SIG-M5 treated with dmso at 0.1 percent for 504 hours (cell line): ENCODE data around the gene RIC3.
A peak's percentile ranks its signal among the peaks of the same experiment; 100 is the strongest.

Source experiments
- DNase-seq: peaks from one replicate; lab custom pipeline; 2025; ENCODE audit not compliant: unreplicated experiment; lab: John Stamatoyannopoulos, UW

The RIC3 gene, protein sequence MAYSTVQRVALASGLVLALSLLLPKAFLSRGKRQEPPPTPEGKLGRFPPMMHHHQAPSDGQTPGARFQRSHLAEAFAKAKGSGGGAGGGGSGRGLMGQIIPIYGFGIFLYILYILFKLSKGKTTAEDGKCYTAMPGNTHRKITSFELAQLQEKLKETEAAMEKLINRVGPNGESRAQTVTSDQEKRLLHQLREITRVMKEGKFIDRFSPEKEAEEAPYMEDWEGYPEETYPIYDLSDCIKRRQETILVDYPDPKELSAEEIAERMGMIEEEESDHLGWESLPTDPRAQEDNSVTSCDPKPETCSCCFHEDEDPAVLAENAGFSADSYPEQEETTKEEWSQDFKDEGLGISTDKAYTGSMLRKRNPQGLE

DNA sequence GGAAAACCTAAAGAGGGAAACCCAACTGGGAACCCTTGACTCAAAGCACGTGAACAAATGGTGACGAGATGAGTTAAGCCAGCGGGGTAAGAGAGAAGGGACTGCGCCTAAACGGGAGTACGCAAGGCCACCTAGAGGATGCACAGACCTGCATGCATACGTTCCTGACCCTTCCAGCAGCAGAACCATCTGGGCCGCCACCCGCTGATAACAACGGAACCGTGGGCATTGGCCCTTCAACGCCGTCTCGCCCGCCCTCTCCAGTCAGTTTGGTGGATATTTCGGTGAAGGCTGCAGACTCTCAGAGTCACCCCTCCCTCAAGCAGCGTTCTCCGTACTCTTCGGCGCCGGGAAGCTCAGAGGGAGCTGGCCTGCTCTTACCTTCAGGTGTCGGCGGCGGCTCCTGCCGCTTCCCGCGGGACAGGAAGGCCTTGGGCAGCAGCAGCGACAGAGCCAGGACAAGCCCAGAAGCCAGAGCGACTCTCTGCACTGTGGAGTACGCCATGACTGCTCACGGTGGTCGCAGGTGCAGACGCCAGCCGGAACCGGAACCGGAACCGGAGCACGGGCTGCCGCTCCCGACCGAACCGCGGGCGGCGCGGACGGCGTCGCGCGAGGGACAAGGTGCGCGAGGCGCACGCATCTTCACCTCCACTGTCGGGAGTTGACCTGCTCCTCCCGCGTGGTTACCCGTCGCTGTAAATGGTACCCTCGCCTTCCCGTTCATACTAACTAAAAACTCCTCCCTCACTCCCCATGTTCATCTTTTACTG lies at the start of gene RIC3:
RIC3 (minus strand) TSS at position 541 of the 773 bp plus-strand sequence; CDS start at position 505, 36 bp downstream.
- DNase-seq = no peak

DNA sequence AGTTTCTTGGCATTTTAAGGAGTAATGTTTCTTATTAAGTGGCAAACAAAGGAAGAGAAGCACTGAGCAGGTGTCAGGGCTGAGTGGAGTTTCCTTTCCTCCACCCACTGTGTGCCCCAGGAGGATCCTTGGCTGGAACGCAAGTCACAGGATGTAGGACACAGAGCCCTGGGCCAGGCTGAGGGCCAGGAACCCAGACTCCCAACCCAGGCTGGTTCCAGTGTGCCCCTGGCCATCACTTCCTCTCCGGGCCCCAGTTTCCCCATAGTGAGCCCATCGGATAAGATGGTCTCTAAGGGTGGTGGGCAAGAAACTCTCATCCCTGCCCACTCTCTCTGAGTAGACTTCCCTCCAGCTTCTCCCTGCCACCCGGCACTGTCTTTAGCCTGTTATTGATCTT lies 49.6 kb upstream of the RIC3 start:
- DNase-seq = no peak

DNA sequence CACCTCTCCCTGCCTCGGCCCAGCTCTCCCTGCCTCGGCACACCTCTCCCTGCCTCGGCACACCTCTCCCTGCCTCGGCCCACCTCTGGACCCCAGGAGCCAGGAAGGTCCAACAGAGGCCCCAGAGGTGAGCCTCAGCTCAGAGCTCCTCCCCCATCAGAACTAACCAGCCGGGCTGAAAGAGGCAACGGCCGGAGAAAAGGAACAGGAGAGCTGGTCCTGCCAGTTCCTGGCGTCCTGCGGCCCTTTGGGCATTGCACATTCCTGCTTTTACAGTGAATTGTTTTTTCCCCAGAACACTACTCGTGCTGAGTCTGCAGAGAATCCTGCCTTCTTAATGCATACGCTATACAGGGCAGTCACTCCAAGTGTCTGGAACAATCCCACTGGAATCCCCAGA lies 49.1 kb upstream of the RIC3 start:
- no peak for DNase-seq

GRCh38 chr11:8217136-8217535 lies 48.3 kb upstream of the RIC3 start:
- DNase-seq = no peak

DNA sequence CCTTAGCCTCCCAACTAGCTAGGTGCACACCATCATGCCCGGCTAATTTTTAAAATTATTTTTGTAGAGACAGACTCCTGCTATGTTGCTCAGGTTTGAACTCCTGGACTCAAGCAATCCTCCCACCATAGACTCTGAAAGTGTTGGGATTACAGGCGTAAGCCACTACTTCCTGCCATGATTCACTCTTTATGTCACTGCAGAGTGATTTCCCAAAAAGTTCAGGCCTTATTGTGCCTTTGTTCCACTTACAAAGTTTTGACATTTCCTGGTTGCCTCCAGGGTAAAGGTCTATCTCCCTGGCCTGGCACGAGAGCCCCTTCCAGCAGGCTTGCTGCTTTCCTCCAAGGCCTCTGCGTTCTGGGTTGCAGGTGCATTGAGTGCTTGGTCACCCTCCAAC lies 44.6 kb upstream of the RIC3 start:
- DNase-seq = no peak

DNA sequence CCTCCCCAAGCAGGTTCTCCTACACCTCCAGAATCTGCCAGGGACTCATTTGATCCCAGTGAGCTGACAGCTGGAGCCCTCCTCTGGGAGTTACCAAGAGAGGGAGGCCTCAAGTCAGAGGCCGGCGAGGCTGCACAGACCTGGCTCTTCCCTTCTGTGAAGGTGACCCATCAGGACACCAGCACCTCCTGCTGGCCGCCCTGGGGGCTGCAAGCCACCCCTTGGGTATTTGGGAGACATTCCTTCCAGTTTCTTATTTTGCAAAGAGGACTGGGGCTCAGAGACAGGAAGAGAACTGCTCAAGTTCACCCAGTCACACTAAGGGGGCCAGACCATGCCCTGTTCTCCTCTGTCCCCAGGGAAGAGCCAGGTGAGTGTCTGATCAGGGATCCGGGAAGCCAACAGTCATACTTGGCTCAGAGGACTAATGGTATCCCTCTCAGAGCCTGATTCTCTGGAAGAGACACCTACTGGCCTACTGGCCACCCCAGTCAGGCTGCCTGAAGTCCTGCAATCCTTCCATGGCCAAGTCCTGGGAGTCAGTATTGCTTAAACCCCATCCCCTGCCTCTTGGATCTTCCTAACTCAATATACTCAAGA lies 40.5 kb upstream of the RIC3 start:
- DNase-seq = no peak

DNA sequence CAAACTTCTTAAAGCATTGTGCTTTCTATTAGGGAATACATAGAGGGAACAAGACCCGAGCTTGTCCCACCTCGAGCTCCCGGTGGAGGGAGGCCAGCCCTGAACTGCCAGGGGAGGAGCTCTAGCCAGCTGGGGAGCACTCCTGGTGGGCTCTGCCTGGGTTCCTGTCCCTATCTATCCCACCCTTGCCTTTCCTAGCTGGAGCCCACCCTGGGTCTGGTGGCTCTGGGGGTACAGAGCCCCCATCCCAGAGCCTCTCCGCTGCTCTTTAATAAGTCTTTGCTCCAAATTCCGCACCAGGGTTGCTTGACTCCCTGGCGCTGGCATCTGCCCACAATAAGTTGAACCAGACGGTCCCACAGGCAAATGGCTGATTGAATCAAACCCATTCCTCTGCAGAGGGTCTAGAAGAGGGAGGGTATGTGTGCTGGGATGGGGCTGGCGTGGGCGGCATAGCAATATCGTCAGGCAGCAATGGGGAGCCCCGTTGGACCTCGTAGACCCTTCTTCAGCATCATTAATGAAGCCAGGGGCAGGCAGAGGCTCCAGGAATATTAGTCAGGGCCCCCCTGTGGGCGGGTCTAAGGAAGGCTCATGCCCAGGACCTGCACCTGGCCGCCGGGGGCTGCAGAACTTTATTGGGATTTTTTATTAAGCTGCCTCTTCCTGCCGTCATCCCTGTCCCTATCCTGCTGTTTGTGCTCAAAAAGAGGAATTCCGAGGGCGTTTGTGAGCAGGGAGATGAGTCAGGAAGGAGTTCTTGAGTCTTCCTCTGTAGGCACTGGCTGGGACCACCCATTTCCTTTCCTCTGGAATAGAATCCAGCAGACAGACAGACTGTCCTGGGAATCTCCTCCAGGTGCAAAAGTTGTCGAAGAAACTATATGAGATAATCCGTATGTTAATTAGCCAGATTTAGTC lies 38.5 kb upstream of the RIC3 start:
- no peak for DNase-seq

- peak; percentile 45 for DNase-seq
Measured at GRCh38 chr11:8206251-8207079, 37.6 kb upstream of the RIC3 start.

DNA sequence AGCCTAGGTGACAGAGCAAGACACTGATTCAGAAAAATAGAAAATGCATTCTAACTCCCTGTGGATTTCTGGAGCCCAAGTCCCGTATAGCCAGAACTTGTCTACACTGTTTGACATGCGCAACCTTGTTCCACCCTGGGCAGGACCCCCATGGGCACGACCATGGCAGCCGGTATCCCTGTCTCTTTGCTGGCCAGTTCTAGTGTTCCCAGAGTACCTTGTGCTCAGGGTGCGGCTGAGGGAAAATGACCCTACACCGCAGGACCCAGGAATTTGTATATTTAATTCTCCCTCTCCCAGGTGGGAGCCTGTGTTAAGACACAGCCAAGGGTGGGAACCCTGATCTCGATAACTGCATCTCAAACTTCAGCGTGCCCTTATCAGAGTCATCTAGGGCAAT lies 36.7 kb upstream of the RIC3 start:
- DNase-seq = no peak

DNA sequence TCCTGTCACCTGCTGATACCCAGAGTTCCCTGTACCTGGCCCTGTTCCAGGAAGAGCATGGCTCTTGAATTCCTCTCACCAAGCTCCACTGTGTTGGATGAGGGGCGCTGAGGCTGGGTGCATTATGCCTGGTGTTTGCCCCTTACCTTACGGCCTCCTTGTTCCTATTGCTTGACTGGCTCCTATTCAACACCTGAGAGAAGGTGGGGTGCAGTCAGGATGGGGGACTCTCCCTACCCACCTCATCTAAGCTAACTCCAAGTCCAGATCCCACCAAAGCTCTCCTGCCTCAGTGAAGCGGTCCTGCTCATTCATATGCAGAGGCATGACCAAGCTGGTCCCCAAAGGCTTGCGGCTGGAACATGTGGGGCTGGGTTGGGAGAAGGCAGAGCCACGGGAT lies 35.8 kb upstream of the RIC3 start:
- DNase-seq = no peak

- no peak for DNase-seq
Measured at GRCh38 chr11:8204025-8204424, 35.2 kb upstream of the RIC3 start.

DNA sequence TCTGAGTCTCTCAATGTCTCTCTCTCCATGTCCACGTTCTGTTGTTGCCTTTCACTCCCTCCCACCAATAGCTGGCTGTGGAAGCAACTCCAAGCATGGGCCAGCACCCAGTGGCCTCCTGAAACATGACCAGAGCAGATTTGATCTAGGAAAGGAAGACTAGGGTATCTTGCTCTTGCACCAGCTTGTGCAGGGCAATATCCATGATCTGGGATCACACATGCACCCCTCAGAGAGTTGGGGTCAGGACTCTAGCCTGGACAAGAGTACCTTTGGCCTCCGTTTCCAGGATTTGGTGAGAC lies 34.5 kb upstream of the RIC3 start:
- no peak for DNase-seq

DNA sequence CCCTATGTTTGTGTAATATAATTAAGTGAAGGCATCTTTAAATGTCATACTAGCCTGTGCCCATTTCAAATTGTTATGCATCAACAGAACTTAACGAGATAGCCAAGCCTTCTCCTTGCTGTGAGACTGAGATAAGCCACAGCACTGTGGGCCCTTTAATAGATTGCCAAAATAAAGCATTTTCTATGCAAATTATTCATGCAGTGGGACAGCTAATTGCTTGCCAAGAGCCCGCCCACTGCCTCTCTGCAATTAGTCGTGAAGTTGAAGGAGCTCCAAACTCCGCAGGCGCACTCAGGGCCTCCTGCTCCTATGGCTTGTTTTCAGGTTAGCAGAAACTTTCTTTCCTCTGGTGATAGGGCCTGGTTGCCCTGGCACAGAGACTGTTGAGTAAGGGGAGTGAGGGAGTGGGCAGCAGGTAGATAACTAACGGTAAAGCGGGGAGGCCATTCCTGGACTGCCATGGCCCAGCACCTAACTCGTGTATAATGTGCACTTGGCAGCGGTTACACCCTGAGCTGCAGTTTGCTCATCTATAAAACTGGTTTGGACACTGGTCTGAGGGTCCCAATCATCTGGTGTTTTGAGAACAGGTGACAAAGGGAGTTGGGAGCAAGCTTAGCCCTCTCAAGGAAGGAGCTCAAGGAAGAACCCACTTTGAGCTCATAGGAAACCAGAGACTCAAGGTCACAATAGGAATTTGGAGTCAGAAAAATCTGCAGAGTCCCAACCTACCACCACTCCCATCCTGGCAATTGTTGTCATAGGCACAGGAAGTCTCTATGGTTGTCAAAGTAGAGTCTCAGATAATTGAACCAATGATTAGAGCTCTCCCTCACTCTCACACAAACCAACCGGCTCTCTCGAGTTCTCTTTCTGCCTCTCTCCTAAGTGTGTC lies 33.9 kb upstream of the RIC3 start:
- no peak for DNase-seq

DNA sequence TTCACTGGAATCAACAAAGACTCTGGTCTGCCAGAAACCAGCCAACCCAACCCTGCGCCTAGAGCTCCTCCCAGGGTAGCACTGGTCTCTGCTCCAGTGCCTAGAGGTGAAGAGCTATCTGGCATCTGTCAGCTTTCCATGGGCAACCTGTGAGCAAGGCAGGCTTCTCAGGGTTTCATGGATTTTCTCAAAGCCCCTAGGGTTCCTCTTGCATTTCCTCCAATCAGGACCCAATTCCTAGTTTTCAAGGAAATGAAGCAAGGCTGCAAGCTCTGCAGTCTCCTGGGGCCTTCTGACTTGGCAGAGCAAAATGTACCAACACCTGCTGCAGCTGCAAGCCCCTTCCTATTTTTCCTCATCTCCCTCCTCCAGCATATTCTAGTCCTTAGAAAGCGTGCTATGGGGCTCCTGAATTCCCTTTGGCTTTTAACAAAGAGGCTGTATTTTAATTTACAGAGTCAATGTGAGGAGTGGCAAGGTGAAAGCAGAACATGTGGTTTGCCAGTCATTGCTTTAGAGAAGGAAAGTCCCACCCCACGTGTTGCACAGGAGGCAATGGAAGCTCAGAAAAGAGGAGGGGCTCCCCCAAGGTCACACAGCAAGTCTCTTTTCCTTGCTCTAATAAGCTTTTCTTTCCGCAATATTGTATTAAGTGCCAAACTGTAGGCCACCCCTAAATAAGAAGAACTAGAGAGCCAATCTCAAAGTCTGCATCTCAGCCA lies 33.0 kb upstream of the RIC3 start:
- peak; percentile 35 for DNase-seq

DNA sequence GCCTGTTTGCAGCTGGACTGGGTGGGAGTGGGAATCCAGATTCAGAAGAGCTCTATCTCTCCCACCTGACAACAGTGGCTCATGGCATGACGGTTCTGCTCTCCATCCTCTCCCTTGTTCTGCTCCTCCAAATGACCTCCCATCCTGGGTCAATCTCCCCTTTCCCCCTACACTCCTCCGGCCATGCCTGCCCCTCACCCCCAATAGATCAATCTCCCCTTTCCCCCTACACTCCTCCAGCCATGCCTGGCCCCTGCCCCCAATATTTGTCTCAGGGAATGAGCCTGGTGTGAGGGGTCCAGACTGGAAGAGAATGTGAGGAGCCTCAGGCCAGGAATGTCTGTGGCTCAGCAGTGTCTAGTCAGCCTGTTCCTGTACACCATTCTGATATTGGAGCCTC lies 30.9 kb upstream of the RIC3 start:
- no peak for DNase-seq

DNA sequence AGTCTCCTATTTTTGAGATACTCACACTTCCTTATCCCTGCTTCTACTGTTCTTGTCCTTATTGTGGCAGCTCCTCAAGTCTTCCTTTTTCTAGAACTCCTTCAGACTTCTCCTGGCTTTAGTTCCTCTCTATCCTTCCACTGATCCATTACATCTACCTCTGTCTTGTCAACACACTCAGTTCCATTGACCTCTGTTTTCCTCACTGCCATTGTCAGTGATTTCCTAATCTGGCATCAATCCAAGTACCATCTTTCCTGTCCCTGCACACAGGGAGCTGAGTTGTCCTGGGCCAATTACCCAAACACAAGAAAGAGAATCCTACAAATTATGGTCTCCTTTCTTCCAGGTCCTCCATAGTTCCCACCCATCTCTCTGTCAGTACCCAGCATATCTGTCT lies 27.9 kb upstream of the RIC3 start:
- DNase-seq = no peak

GRCh38 chr11:8194956-8195355 lies 26.1 kb upstream of the RIC3 start:
- peak; percentile 1 for DNase-seq

- DNase-seq = no peak
Measured at GRCh38 chr11:8192896-8193209, 24.0 kb upstream of the RIC3 start.
